WTC11 (cell line): ENCODE data around the gene SYNE4.

Source experiments
- ESRRA ChIP-seq: sonication (generic); formaldehyde crosslinking; IDR thresholded peaks from 2 replicates; pipeline ENCODE4 v1.8.1; 2022; ENCODE audit warnings: mild to moderate bottlenecking, missing genetic modification reagents, borderline replicate concordance
- TEAD4 ChIP-seq: sonication (generic); formaldehyde crosslinking; IDR thresholded peaks from 2 replicates; pipeline ENCODE4 v1.8.0; 2022; ENCODE audit warnings: mild to moderate bottlenecking, missing genetic modification reagents
- TF ChIP-seq, protein P1 (sequence below): sonication (generic); formaldehyde crosslinking; IDR thresholded peaks from 2 replicates; pipeline ENCODE4 v1.8.0; 2022; ENCODE audit warnings: missing genetic modification reagents
- TF ChIP-seq, protein P2 (sequence below): fragments of 200-600 bp; IDR thresholded peaks from 2 replicates; pipeline ENCODE4 v1.8.0; 2022; ENCODE audit warnings: antibody characterized with exemption

DNA sequence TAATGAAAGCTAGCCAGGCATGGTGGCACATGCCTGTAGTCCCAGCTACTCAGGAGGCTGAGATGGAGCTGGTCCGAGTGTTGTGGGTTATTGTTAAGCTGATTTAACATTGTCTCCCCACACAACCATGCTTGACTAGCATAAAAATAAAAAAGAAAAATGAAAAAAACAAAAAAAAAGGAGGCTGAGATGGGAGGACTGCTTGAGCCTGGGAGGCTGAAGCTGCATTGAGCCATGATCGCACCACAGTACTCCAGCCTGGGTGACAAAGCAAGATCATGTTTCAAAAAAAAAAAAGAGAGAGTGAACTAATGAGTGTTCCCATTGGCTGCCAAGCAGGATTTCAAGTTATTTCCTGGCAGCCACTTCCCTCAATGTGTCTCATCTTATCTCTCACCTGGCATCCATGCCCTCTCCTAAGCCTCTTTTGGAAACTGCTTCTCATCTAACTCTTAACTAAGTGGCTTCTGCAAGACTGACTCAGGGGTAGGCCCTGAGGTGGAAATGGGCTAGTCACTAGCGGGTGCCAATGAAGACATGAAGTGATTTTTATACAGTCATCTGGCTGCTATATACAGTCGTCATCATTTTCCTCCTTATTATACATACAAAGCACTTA lies 40.6 kb upstream of the SYNE4 start:
- no peak for TF ChIP-seq ESRRA (CRISPR knock-in tag)
- no peak for TF ChIP-seq TEAD4 (CRISPR knock-in tag)
- TF ChIP-seq, protein P1, sequence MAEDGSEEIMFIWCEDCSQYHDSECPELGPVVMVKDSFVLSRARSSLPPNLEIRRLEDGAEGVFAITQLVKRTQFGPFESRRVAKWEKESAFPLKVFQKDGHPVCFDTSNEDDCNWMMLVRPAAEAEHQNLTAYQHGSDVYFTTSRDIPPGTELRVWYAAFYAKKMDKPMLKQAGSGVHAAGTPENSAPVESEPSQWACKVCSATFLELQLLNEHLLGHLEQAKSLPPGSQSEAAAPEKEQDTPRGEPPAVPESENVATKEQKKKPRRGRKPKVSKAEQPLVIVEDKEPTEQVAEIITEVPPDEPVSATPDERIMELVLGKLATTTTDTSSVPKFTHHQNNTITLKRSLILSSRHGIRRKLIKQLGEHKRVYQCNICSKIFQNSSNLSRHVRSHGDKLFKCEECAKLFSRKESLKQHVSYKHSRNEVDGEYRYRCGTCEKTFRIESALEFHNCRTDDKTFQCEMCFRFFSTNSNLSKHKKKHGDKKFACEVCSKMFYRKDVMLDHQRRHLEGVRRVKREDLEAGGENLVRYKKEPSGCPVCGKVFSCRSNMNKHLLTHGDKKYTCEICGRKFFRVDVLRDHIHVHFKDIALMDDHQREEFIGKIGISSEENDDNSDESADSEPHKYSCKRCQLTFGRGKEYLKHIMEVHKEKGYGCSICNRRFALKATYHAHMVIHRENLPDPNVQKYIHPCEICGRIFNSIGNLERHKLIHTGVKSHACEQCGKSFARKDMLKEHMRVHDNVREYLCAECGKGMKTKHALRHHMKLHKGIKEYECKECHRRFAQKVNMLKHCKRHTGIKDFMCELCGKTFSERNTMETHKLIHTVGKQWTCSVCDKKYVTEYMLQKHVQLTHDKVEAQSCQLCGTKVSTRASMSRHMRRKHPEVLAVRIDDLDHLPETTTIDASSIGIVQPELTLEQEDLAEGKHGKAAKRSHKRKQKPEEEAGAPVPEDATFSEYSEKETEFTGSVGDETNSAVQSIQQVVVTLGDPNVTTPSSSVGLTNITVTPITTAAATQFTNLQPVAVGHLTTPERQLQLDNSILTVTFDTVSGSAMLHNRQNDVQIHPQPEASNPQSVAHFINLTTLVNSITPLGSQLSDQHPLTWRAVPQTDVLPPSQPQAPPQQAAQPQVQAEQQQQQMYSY = no peak
- TF ChIP-seq, protein P2, sequence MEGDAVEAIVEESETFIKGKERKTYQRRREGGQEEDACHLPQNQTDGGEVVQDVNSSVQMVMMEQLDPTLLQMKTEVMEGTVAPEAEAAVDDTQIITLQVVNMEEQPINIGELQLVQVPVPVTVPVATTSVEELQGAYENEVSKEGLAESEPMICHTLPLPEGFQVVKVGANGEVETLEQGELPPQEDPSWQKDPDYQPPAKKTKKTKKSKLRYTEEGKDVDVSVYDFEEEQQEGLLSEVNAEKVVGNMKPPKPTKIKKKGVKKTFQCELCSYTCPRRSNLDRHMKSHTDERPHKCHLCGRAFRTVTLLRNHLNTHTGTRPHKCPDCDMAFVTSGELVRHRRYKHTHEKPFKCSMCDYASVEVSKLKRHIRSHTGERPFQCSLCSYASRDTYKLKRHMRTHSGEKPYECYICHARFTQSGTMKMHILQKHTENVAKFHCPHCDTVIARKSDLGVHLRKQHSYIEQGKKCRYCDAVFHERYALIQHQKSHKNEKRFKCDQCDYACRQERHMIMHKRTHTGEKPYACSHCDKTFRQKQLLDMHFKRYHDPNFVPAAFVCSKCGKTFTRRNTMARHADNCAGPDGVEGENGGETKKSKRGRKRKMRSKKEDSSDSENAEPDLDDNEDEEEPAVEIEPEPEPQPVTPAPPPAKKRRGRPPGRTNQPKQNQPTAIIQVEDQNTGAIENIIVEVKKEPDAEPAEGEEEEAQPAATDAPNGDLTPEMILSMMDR = no peak
